GM19193 (cell line): ENCODE measurements around the gene ZNF607.

Experiments used
- POLR2A ChIP-seq: IDR thresholded peaks from 4 replicates; pipeline ENCODE4 v1.6.1; 2011; ENCODE audit not compliant: insufficient read depth, insufficient read length; ENCODE audit errors: extremely low read depth

The ZNF607 gene

GRCh38 chr19:37655689-37656371 is 63.7 kb downstream of the ZNF607 start:
- TF ChIP-seq POLR2A: peak; percentile 64

- no peak for TF ChIP-seq POLR2A
Measured at GRCh38 chr19:37655301-37655688, 64.3 kb downstream of the ZNF607 start, which contains the start of gene ZFP30. ZFP30 (minus strand) TSS chr19:37655465; CDS start chr19:37647822, 7,643 bp downstream.

GRCh38 chr19:37654629-37655300 is 64.8 kb downstream of the ZNF607 start:
- peak; percentile 40 for TF ChIP-seq POLR2A

- TF ChIP-seq POLR2A: no peak
Measured at GRCh38 chr19:37654118-37654517, 65.4 kb downstream of the ZNF607 start.
